GM12878 (cell line): ENCODE measurements around the gene TGFBR3.

Source experiments
- BRCA1 ChIP-seq: IDR thresholded peaks from 2 replicates; pipeline ENCODE4 v1.6.1; 2011; ENCODE audit warnings: low read depth, low read length, improper control_type of control experiment
- CBX5 ChIP-seq: sonication (generic); IDR thresholded peaks from 2 replicates; pipeline ENCODE4 v1.6.1; 2016; ENCODE audit warnings: low read depth, moderate library complexity, mild to moderate bottlenecking, inconsistent platforms
- CEBPB ChIP-seq, 2 experiments: fragments of 150-350 bp in 1 of 2; IDR thresholded peaks; 2 replicates each; pipeline ENCODE4 v1.6.1; 2012 to 2014; ENCODE audit warnings: low read depth in 2 of 2, low read length in 2 of 2, borderline replicate concordance in 1 of 2, inconsistent platforms in 1 of 2
- ETV6 ChIP-seq, 2 experiments: fragments of 450-650 bp in 1 of 2; IDR thresholded peaks in 1 of 2; conservative IDR thresholded peaks in 1 of 2; 2 replicates each; pipeline ENCODE4 v1.6.1; 2014; ENCODE audit warnings: antibody characterized with exemption in 1 of 2, borderline replicate concordance in 1 of 2, low read depth in 1 of 2, mild to moderate bottlenecking in 1 of 2, moderate library complexity in 1 of 2
- HDAC2 ChIP-seq: fragments of 200-600 bp; sonication (generic); IDR thresholded peaks from 2 replicates; pipeline ENCODE4 v1.6.1; 2017
- PAX8 ChIP-seq: fragments of 450-650 bp; IDR thresholded peaks from 2 replicates; pipeline ENCODE4 v1.6.1; 2017; ENCODE audit warnings: mild to moderate bottlenecking, moderate library complexity
- RCOR1 ChIP-seq: conservative IDR thresholded peaks from 2 replicates; pipeline ENCODE4 v1.6.1; 2012; ENCODE audit warnings: low read depth, low read length, improper control_type of control experiment
- SREBF2 ChIP-seq: IDR thresholded peaks from 2 replicates; pipeline ENCODE4 v1.6.1; 2012; ENCODE audit warnings: mild to moderate bottlenecking, low read length
- TF ChIP-seq, protein P1 (sequence below), 3 experiments: IDR thresholded peaks in 2 of 3; conservative IDR thresholded peaks in 1 of 3; 2 replicates each; pipeline ENCODE4 v1.5.1; 2011; ENCODE audit warnings: low read depth in 3 of 3, low read length in 3 of 3, mild to moderate bottlenecking in 3 of 3, control low read depth in 2 of 3, moderate library complexity in 2 of 3, inconsistent platforms in 1 of 3, mixed read lengths in 1 of 3; ENCODE audit not compliant: control insufficient read depth in 2 of 3, insufficient read depth in 1 of 3; ENCODE audit errors: extremely low read depth in 1 of 3
- TF ChIP-seq, protein P2 (sequence below): fragments of 450-650 bp; formaldehyde crosslinking; IDR thresholded peaks from 2 replicates; pipeline ENCODE4 v1.4.0; 2020; ENCODE audit warnings: mild to moderate bottlenecking, moderate library complexity
- TF ChIP-seq, protein P3 (sequence below): IDR thresholded peaks from 2 replicates; pipeline ENCODE4 v1.6.1; 2012; ENCODE audit warnings: low read depth, low read length, improper control_type of control experiment

DNA sequence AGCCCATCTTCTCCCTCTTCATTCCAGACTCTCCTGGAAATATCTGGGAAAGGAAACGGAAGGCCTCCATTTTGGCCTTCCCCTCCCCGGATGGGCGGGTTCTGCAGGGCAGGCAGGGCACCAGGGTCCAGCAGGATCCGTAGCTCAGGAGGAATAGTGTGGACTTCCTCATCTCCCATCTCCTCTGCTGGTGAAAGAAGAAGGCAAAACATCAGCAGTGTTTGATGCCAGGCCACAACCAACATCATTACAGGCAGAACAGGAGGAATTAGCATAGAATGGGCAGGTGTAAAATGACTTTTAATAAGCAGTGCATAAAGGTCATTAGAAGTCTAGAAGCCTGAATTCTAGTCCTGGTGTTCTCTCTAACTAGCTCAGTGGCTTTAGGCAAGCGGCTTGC is 165.9 kb downstream of the TGFBR3 start:
- no peak for TF ChIP-seq RCOR1
- TF ChIP-seq SREBF2, result no peak
- TF ChIP-seq HDAC2, result no peak
- TF ChIP-seq CBX5, result no peak
- TF ChIP-seq, protein P1, sequence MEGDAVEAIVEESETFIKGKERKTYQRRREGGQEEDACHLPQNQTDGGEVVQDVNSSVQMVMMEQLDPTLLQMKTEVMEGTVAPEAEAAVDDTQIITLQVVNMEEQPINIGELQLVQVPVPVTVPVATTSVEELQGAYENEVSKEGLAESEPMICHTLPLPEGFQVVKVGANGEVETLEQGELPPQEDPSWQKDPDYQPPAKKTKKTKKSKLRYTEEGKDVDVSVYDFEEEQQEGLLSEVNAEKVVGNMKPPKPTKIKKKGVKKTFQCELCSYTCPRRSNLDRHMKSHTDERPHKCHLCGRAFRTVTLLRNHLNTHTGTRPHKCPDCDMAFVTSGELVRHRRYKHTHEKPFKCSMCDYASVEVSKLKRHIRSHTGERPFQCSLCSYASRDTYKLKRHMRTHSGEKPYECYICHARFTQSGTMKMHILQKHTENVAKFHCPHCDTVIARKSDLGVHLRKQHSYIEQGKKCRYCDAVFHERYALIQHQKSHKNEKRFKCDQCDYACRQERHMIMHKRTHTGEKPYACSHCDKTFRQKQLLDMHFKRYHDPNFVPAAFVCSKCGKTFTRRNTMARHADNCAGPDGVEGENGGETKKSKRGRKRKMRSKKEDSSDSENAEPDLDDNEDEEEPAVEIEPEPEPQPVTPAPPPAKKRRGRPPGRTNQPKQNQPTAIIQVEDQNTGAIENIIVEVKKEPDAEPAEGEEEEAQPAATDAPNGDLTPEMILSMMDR (IDR thresholded peaks at IDR 0.05 in 2 of 3, conservative IDR thresholded peaks at IDR 0.05 in 1 of 3; ENCODE audit: control insufficient read depth in 2 of 3, extremely low read depth in 1 of 3, insufficient read depth in 1 of 3, low read depth in 3 of 3, low read length in 3 of 3), result no peak
- TF ChIP-seq, protein P2, sequence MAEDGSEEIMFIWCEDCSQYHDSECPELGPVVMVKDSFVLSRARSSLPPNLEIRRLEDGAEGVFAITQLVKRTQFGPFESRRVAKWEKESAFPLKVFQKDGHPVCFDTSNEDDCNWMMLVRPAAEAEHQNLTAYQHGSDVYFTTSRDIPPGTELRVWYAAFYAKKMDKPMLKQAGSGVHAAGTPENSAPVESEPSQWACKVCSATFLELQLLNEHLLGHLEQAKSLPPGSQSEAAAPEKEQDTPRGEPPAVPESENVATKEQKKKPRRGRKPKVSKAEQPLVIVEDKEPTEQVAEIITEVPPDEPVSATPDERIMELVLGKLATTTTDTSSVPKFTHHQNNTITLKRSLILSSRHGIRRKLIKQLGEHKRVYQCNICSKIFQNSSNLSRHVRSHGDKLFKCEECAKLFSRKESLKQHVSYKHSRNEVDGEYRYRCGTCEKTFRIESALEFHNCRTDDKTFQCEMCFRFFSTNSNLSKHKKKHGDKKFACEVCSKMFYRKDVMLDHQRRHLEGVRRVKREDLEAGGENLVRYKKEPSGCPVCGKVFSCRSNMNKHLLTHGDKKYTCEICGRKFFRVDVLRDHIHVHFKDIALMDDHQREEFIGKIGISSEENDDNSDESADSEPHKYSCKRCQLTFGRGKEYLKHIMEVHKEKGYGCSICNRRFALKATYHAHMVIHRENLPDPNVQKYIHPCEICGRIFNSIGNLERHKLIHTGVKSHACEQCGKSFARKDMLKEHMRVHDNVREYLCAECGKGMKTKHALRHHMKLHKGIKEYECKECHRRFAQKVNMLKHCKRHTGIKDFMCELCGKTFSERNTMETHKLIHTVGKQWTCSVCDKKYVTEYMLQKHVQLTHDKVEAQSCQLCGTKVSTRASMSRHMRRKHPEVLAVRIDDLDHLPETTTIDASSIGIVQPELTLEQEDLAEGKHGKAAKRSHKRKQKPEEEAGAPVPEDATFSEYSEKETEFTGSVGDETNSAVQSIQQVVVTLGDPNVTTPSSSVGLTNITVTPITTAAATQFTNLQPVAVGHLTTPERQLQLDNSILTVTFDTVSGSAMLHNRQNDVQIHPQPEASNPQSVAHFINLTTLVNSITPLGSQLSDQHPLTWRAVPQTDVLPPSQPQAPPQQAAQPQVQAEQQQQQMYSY (CRISPR knock-in tag), result no peak
- TF ChIP-seq PAX8, result no peak
- TF ChIP-seq BRCA1, result no peak
- TF ChIP-seq, protein P3, sequence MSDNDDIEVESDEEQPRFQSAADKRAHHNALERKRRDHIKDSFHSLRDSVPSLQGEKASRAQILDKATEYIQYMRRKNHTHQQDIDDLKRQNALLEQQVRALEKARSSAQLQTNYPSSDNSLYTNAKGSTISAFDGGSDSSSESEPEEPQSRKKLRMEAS, result no peak
- TF ChIP-seq ETV6 (conservative IDR thresholded peaks at IDR 0.05 in 1 of 2, IDR thresholded peaks at IDR 0.05 in 1 of 2; ENCODE audit: borderline replicate concordance in 1 of 2, low read depth in 1 of 2), result no peak
- TF ChIP-seq CEBPB (IDR thresholded peaks at IDR 0.05; ENCODE audit: borderline replicate concordance in 1 of 2, low read depth in 2 of 2, low read length in 2 of 2), result no peak
